HFFc6 (cell line): ENCODE measurements around the gene GALNT3. TPM values are rescaled to one million over a fixed set of nuclear protein-coding genes. Genes with fewer than 3 reads are reported as not detected.

Experiments used
- DNase-seq: peaks from one replicate; pipeline ENCODE4 v3.0.0-alpha.2; 2018
- H3K27ac Mint-ChIP-seq: 2 replicates; pipeline ENCODE4 v1.8.0; 2020; ENCODE audit warnings: mild to moderate bottlenecking, mixed read lengths
- H3K27me3 Mint-ChIP-seq: 2 replicates; pipeline ENCODE4 v1.8.0; 2021; ENCODE audit warnings: mild to moderate bottlenecking, moderate library complexity, mixed read lengths; ENCODE audit not compliant: insufficient read depth
- H3K36me3 Mint-ChIP-seq: 2 replicates; pipeline ENCODE4 v1.8.0; 2021; ENCODE audit warnings: low read depth, mixed read lengths
- H3K4me1 Mint-ChIP-seq: 2 replicates; pipeline ENCODE4 v1.8.0; 2020; ENCODE audit warnings: low read depth, mixed read lengths
- H3K4me3 Mint-ChIP-seq: 2 replicates; pipeline ENCODE4 v1.8.0; 2020; ENCODE audit warnings: mild to moderate bottlenecking, moderate library complexity, mixed read lengths
- H3K9me3 Mint-ChIP-seq: 2 replicates; pipeline ENCODE4 v1.8.0; 2020; ENCODE audit warnings: mild to moderate bottlenecking, mixed read lengths
- long read RNA-seq: library from polyadenylated mRNA; unstranded; transcript quantifications from one replicate; pipeline ENCODE4 v2.0.0, GENCODE V29; 2019
- total RNA-seq, 6 experiments: library from RNA; stranded (reverse); fragmentation: NEBNext Ultra II Directional; extraction: Animal tissue kit (Norgen Biotek cat#: 25700); gene quantifications; 2 replicates in 1 of 6; 3 replicates in 5 of 6; pipeline ENCODE4 v1.2.3, GENCODE V29; 2021
- TF ChIP-seq, protein P1 (sequence below): fragments of 200-600 bp; sonication (generic); IDR thresholded peaks from 2 replicates; pipeline ENCODE4 v1.5.0; 2021; ENCODE audit warnings: antibody characterized with exemption, mild to moderate bottlenecking

The GALNT3 gene
- total RNA-seq, result 1 to 10 TPM in 3 of 6 experiments, under 1 TPM in 3; 0.28 to 1.7 (median 0.82) TPM
- long read RNA-seq, result 0 reads

DNA sequence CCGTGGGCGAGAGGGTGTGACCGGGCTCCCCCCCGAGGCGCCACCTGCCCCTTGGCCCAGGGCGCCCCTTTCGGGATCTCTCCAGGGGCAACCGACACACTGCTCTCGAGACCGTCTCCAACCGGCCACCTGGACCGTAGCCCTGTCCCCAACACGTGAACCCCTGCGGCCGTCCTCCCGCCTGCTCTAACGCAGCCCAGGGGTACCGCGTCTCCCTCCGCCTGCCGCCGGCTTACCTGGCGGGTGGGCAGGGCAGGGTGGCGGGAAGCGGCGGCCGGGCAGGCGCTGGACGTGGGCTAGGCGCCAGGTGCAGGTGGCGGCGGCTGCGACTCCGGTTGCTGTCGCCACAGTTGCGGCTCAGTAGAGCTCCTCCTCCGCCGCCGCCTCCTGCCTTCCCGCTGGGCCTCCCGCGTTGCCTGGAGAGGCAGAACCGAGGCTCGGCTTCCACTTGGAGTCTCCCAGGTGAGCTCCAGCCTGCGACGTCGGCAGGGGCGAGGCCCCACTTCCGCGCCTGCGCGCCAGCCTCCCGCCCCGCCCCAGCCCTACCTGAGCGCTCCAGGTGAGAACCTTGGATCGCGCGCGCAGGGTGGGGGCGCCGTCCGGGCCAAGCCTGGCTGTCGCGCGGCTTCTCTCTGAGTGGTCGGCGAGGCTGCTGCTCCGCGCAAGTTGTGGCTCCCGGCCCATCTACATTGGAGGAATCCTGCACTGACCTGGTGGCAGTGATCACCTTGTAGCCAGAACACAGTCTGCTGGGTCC is at the start of gene GALNT3:
TSS of gene GALNT3 (minus strand) at position 469 of the 757 bp plus-strand sequence. CDS start 23,547 bp downstream, outside the sequence.
- peaks cover 3% of the 10 kb centered on the region; the same call in 1 of the 2 replicates for H3K27me3 Mint-ChIP-seq
- H3K9me3 Mint-ChIP-seq, result no peaks in the 10 kb centered on the region
- peaks cover 47% of the 10 kb centered on the region for H3K4me1 Mint-ChIP-seq
- peak within 1 kb of the TSS; percentile 83 for H3K4me3 Mint-ChIP-seq
- no peak within 1 kb of the TSS for H3K27ac Mint-ChIP-seq
- TF ChIP-seq, protein P1, sequence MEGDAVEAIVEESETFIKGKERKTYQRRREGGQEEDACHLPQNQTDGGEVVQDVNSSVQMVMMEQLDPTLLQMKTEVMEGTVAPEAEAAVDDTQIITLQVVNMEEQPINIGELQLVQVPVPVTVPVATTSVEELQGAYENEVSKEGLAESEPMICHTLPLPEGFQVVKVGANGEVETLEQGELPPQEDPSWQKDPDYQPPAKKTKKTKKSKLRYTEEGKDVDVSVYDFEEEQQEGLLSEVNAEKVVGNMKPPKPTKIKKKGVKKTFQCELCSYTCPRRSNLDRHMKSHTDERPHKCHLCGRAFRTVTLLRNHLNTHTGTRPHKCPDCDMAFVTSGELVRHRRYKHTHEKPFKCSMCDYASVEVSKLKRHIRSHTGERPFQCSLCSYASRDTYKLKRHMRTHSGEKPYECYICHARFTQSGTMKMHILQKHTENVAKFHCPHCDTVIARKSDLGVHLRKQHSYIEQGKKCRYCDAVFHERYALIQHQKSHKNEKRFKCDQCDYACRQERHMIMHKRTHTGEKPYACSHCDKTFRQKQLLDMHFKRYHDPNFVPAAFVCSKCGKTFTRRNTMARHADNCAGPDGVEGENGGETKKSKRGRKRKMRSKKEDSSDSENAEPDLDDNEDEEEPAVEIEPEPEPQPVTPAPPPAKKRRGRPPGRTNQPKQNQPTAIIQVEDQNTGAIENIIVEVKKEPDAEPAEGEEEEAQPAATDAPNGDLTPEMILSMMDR, result no peak
- H3K36me3 Mint-ChIP-seq, result no peaks in the 10 kb centered on the region
- DNase-seq, result no peak

DNA sequence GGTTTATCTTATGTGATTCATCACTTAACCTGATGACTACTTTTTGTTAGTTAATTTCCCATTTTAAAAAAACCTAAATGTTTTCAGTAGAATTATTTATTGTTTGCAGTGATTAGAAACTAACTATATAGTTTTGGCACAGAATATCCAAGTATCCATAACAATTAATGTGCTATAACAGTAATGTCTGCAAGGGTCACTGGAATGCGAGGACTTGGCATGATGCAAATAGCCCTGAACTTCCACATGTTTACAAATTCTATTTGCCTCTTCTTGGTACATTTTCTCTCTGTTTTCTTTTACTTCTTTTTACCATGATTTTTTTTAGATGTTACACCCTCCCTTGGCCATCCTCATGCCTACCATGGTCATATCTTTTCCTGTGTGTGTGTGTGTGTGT is 49.3 kb upstream of the GALNT3 start:
- Mint-ChIP-seq H3K27ac (no peak overlapping the region), H3K36me3 (no peaks in the 10 kb centered on the region), H3K4me3 (no peak overlapping the region), H3K27me3 (no peaks in the 10 kb centered on the region), H3K4me1 (peaks cover 14% of the 10 kb centered on the region), H3K9me3 (no peaks in the 10 kb centered on the region)
- DNase-seq, result no peak
- TF ChIP-seq, protein P1, result no peak

DNA sequence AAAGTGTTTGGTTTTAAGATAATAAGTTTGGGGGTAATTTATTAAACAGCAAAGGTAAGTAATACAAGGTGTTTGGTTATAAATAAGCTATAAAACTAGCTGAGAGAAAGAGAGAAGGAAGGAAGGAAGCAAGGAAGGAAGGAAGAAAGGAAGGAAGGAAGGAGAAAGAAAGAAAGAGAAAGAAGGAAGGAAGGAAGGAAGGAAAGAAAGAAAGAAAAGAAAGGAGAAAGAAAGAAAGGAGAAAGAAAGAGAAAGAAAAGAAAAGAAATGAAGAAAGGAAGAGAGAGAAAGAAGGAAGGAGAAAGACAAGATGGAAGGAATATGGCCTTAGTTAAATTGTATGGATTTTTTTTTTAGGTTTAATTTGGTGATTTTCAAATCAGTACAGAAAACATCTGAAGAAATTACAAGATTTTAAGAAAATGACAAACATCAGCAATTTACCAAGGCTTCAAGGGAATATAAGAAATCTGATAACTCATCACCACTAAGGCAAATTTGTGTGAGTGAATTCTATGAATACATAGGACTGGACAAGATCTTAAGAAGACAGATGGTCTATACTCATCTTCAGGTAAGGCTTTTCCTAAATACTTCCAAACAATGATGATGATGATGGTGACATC is 46.4 kb upstream of the GALNT3 start:
- no peaks in the 10 kb centered on the region for H3K36me3 Mint-ChIP-seq
- no peak for DNase-seq
- no peak overlapping the region for H3K27ac Mint-ChIP-seq
- peaks cover 20% of the 10 kb centered on the region for H3K4me1 Mint-ChIP-seq
- TF ChIP-seq, protein P1, result no peak
- H3K9me3 Mint-ChIP-seq, result no peaks in the 10 kb centered on the region
- no peak overlapping the region for H3K4me3 Mint-ChIP-seq
- peaks cover 2% of the 10 kb centered on the region; the same call in 1 of the 2 replicates for H3K27me3 Mint-ChIP-seq

DNA sequence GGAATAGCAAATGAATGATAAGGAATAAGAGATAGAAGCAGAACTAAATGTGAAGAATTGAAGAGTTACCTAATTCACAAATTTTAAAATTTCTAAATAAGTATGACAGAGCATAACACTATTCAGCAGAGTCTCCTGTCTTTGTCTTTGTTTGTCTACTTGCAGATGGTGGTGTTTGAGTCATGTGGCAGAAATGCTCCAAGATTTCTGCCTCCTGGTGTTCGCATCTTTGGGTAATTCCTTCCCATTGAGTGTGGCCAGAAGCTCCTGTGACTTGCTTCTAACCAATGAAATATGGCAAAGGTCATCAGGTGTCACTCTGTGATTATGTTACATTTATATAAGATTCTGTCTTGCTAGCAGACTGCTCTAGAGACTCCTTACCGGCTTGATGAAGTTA is 45.6 kb upstream of the GALNT3 start:
- H3K27me3 Mint-ChIP-seq, result peaks cover 2% of the 10 kb centered on the region; the same call in 1 of the 2 replicates
- H3K27ac Mint-ChIP-seq, result no peak overlapping the region
- no peaks in the 10 kb centered on the region for H3K36me3 Mint-ChIP-seq
- no peak for DNase-seq
- H3K4me1 Mint-ChIP-seq, result peaks cover 20% of the 10 kb centered on the region
- no peaks in the 10 kb centered on the region for H3K9me3 Mint-ChIP-seq
- TF ChIP-seq, protein P1, result peak; percentile 13; the same call in 1 of the 2 replicates
- H3K4me3 Mint-ChIP-seq, result no peak overlapping the region

DNA sequence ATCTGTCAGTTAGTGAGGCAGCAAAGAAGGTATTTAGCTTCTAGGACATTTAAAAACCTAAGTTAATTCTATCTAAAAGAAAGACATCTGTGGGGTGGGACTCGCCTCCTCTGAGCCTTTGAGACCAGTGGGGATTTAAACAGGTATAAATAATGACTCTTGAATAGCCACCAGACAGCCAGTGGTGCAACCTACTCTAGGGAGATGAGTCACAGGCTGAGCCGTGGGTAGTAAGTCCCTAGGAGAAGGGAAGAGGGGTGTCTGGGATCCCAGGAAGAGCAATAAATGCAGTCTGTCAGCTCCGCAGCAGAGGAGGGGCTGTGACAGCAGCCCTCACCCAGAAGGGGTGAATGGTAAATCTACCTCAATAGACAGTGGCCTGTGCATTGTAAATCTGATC is 43.1 kb upstream of the GALNT3 start:
- peaks cover 26% of the 10 kb centered on the region for H3K4me1 Mint-ChIP-seq
- no peak overlapping the region for H3K27ac Mint-ChIP-seq
- TF ChIP-seq, protein P1, result no peak
- peaks cover 2% of the 10 kb centered on the region; the same call in 1 of the 2 replicates for H3K27me3 Mint-ChIP-seq
- H3K9me3 Mint-ChIP-seq, result no peaks in the 10 kb centered on the region
- no peak overlapping the region for H3K4me3 Mint-ChIP-seq
- no peak for DNase-seq
- no peaks in the 10 kb centered on the region for H3K36me3 Mint-ChIP-seq
